H1 (cell line): ENCODE results near the gene LILRB1. TPM values are rescaled to one million over a fixed set of nuclear protein-coding genes. Genes with fewer than 3 reads are reported as not detected.

Experiments
- CTCF ChIA-PET: fragments of 300-600 bp; sonication (Branson Sonifier 250); formaldehyde crosslinking; loops from one replicate; lab custom pipeline; 2021; ENCODE audit not compliant: partially characterized antibody; lab: Charles Lee
- POLR2A ChIA-PET: fragments of 300-600 bp; sonication (Branson Sonifier 250); formaldehyde crosslinking; loops from one replicate; lab custom pipeline; 2021; ENCODE audit warnings: inconsistent platforms; ENCODE audit not compliant: partially characterized antibody; lab: Charles Lee
- DNase-seq, 2 experiments: peaks; one replicate each; pipeline versions ENCODE4 v3.0.0 to v3.0.0-alpha.2; 2010 to 2022; ENCODE audit warnings: low spot score in 2 of 2, low read depth in 1 of 2, mixed read lengths in 1 of 2
- FAIRE-seq: peaks from 2 replicates; lab custom pipeline; 2011; peaks lifted over from hg19 to GRCh38; lab: Jason Lieb, UNC
- H2AFZ ChIP-seq: 2 replicates; pipeline ENCODE4 v1.8.1; 2012; ENCODE audit warnings: low read length, inconsistent platforms
- H2AK5ac ChIP-seq: 2 replicates; pipeline ENCODE4 v1.6.1; 2013; ENCODE audit warnings: low read depth, low read length
- H2BK120ac ChIP-seq: replicated peaks from 2 replicates; pipeline ENCODE3; 2013; ENCODE audit warnings: low read depth, low read length, inconsistent platforms
- H2BK12ac ChIP-seq: 2 replicates; pipeline ENCODE4 v1.6.1; 2013; ENCODE audit warnings: low read depth, low read length
- H2BK15ac ChIP-seq: 2 replicates; pipeline ENCODE4 v1.6.1; 2013; ENCODE audit warnings: low read length
- H2BK20ac ChIP-seq: 2 replicates; pipeline ENCODE4 v1.6.1; 2013; ENCODE audit warnings: low read length
- H2BK5ac ChIP-seq: 2 replicates; pipeline ENCODE4 v1.6.1; 2013; ENCODE audit warnings: low read depth, low read length
- H3K14ac ChIP-seq: 2 replicates; pipeline ENCODE4 v1.6.1; 2013; ENCODE audit warnings: inconsistent platforms; ENCODE audit not compliant: insufficient read length
- H3K18ac ChIP-seq: 2 replicates; pipeline ENCODE4 v1.6.1; 2013; ENCODE audit warnings: low read length; ENCODE audit errors: extremely low read depth
- H3K23ac ChIP-seq: 2 replicates; pipeline ENCODE4 v1.6.1; 2013; ENCODE audit warnings: inconsistent platforms; ENCODE audit not compliant: insufficient read length
- H3K23me2 ChIP-seq: 2 replicates; pipeline ENCODE4 v1.6.1; 2013; ENCODE audit warnings: low read depth, low read length
- H3K27ac ChIP-seq: 2 replicates; pipeline ENCODE4 v1.6.1; 2011; ENCODE audit warnings: low read depth, low read length, inconsistent platforms
- H3K27me3 ChIP-seq, 4 experiments: replicated peaks in 1 of 4; 1 replicate in 1 of 4; 2 replicates in 3 of 4; pipeline versions ENCODE4 v1.6.1 to v1.8.1; 2011 to 2013; ENCODE audit warnings: low read length in 3 of 4, mild to moderate bottlenecking in 3 of 4, inconsistent platforms in 2 of 4, mixed read lengths in 2 of 4, moderate library complexity in 1 of 4; ENCODE audit not compliant: control insufficient read depth in 3 of 4, insufficient read depth in 3 of 4; ENCODE audit errors: extremely low read depth in 1 of 4
- H3K36me3 ChIP-seq, 4 experiments: 2 replicates each; pipeline versions ENCODE4 v1.6.1 to v1.8.1; 2011 to 2013; ENCODE audit warnings: mild to moderate bottlenecking in 4 of 4, low read length in 3 of 4, moderate library complexity in 2 of 4, control low read depth in 1 of 4, inconsistent platforms in 1 of 4; ENCODE audit not compliant: insufficient read depth in 4 of 4, control insufficient read depth in 2 of 4
- H3K4ac ChIP-seq: replicated peaks from 2 replicates; pipeline ENCODE3; 2013; ENCODE audit warnings: low read length, low read depth, mixed read lengths, inconsistent platforms; ENCODE audit not compliant: insufficient read length
- H3K4me1 ChIP-seq, 4 experiments: replicated peaks in 1 of 4; 1 replicate in 1 of 4; 2 replicates in 3 of 4; pipeline versions ENCODE4 v1.6.1 to v1.8.1; 2011 to 2013; ENCODE audit warnings: low read length in 3 of 4, inconsistent platforms in 2 of 4, mixed read lengths in 1 of 4; ENCODE audit not compliant: insufficient read depth in 4 of 4, control insufficient read depth in 3 of 4
- H3K4me2 ChIP-seq, 2 experiments: 2 replicates each; pipeline versions ENCODE4 v1.6.1 to v1.8.1; 2011 to 2013; ENCODE audit warnings: low read depth in 2 of 2, low read length in 2 of 2, control low read depth in 1 of 2, inconsistent platforms in 1 of 2, mild to moderate bottlenecking in 1 of 2; ENCODE audit not compliant: insufficient read depth in 1 of 2
- H3K4me3 ChIP-seq, 4 experiments: fragments of 200-600, 300-600 bp in 1 of 4; sonication (generic), shearing (Covaris generic), sonication (Bioruptor Twin) in 1 of 4; 2 replicates each; pipeline versions ENCODE4 v1.5.1 to v1.8.1; 2011 to 2016; ENCODE audit warnings: low read length in 4 of 4, low read depth in 3 of 4, control low read depth in 2 of 4, inconsistent platforms in 2 of 4, mild to moderate bottlenecking in 2 of 4, mixed read lengths in 1 of 4, moderate library complexity in 1 of 4; ENCODE audit not compliant: insufficient read depth in 2 of 4; ENCODE audit errors: extremely low read depth in 1 of 4
- H3K56ac ChIP-seq: replicated peaks from 2 replicates; pipeline ENCODE3; 2013; ENCODE audit warnings: low read depth, mild to moderate bottlenecking, mixed read lengths, low read length, inconsistent platforms; ENCODE audit not compliant: insufficient read length
- H3K79me1 ChIP-seq: 2 replicates; pipeline ENCODE4 v1.6.1; 2013; ENCODE audit warnings: low read depth, low read length, control low read depth
- H3K79me2 ChIP-seq, 2 experiments: 2 replicates each; pipeline versions ENCODE4 v1.6.1 to v1.8.1; 2012 to 2013; ENCODE audit warnings: low read length in 2 of 2, mild to moderate bottlenecking in 2 of 2, inconsistent platforms in 1 of 2; ENCODE audit not compliant: insufficient read depth in 2 of 2, control insufficient read depth in 1 of 2
- H3K9ac ChIP-seq, 4 experiments: replicated peaks in 1 of 4; 1 replicate in 1 of 4; 2 replicates in 3 of 4; pipeline versions ENCODE4 v1.6.1 to v1.8.1; 2011 to 2013; ENCODE audit warnings: low read depth in 3 of 4, low read length in 3 of 4, control low read depth in 2 of 4, mild to moderate bottlenecking in 2 of 4, moderate library complexity in 2 of 4, inconsistent platforms in 1 of 4; ENCODE audit errors: extremely low read depth in 1 of 4
- H3K9me3 ChIP-seq, 2 experiments: 2 replicates each; pipeline versions ENCODE4 v1.6.1 to v1.8.1; 2012 to 2013; ENCODE audit warnings: mild to moderate bottlenecking in 2 of 2, moderate library complexity in 2 of 2, control low read depth in 1 of 2, inconsistent platforms in 1 of 2, low read depth in 1 of 2, low read length in 1 of 2, mixed read lengths in 1 of 2; ENCODE audit not compliant: insufficient read depth in 2 of 2
- H4K20me1 ChIP-seq, 2 experiments: replicated peaks in 1 of 2; 2 replicates each; pipeline versions ENCODE3 to v1.8.1; 2011 to 2013; ENCODE audit warnings: inconsistent platforms in 2 of 2, low read length in 2 of 2, mild to moderate bottlenecking in 1 of 2; ENCODE audit not compliant: insufficient read depth in 2 of 2, control insufficient read depth in 1 of 2
- H4K5ac ChIP-seq: 2 replicates; pipeline ENCODE4 v1.6.1; 2013; ENCODE audit warnings: low read length, low read depth, mixed read lengths, inconsistent platforms; ENCODE audit not compliant: insufficient read length
- H4K8ac ChIP-seq: 2 replicates; pipeline ENCODE4 v1.8.0; 2013; ENCODE audit warnings: mild to moderate bottlenecking, moderate library complexity, low read length, inconsistent platforms; ENCODE audit not compliant: insufficient read depth; ENCODE audit errors: extremely low read depth
- H4K91ac ChIP-seq: replicated peaks from 2 replicates; pipeline ENCODE3; 2013; ENCODE audit warnings: low read length, mixed read lengths, inconsistent platforms; ENCODE audit not compliant: insufficient read length
- CBX5 ChIP-seq: fragments of 300-800, 300-1000 bp; sonication (generic); IDR thresholded peaks from 2 replicates; pipeline ENCODE4 v1.7.1; 2016; ENCODE audit warnings: antibody characterized with exemption, low read length, low read depth
- CREB1 ChIP-seq: IDR thresholded peaks from 2 replicates; pipeline ENCODE4 v1.6.1; 2012; ENCODE audit warnings: inconsistent platforms
- EP300 ChIP-seq, 2 experiments: IDR thresholded peaks; 1 replicate in 1 of 2; 2 replicates in 1 of 2; pipeline ENCODE4 v1.6.1; 2011 to 2012; ENCODE audit warnings: low read depth in 2 of 2, low read length in 2 of 2, mild to moderate bottlenecking in 2 of 2, borderline replicate concordance in 1 of 2, inconsistent platforms in 1 of 2, moderate library complexity in 1 of 2
- FOSL1 ChIP-seq: IDR thresholded peaks from 2 replicates; pipeline ENCODE4 v1.6.1; 2011; ENCODE audit warnings: mild to moderate bottlenecking, low read depth, low read length, moderate library complexity; ENCODE audit not compliant: insufficient read depth
- KDM4A ChIP-seq: IDR thresholded peaks from one replicate; pipeline ENCODE4 v1.7.1; 2012; ENCODE audit warnings: low read depth, mild to moderate bottlenecking, moderate library complexity, low read length, inconsistent platforms; ENCODE audit not compliant: severe bottlenecking
- RFX5 ChIP-seq: IDR thresholded peaks from 2 replicates; pipeline ENCODE4 v1.6.1; 2011; ENCODE audit warnings: low read depth, low read length, improper control_type of control experiment, borderline replicate concordance
- SAP30 ChIP-seq: fragments of 300-600 bp; sonication (generic); IDR thresholded peaks from 2 replicates; pipeline ENCODE4 v1.7.1; 2012; ENCODE audit warnings: low read length, moderate library complexity, mild to moderate bottlenecking, inconsistent platforms; ENCODE audit not compliant: insufficient read depth, insufficient replicate concordance
- TCF12 ChIP-seq: IDR thresholded peaks from 2 replicates; pipeline ENCODE4 v1.6.1; 2011; ENCODE audit warnings: low read depth, mild to moderate bottlenecking, low read length
- WGBS, 2 experiments: shearing (Covaris generic) in 1 of 2; methylation state at CpG; one replicate each; pipeline versions ENCODE4 v1.1.6 to v1.1.7; 2013 to 2015; ENCODE audit warnings: low lambda C conversion rate in 2 of 2, mixed read lengths in 2 of 2, inconsistent platforms in 1 of 2, low coverage in 1 of 2, missing lambda C conversion rate in 1 of 2; ENCODE audit not compliant: insufficient replicate concordance in 2 of 2, insufficient coverage in 1 of 2, insufficient read length in 1 of 2; ENCODE audit errors: extremely low coverage in 1 of 2, missing lambda C conversion rate in 1 of 2; 5-methylcytosine and 5-hydroxymethylcytosine counted together
- polyA plus RNA-seq, 7 experiments: library from polyadenylated mRNA; depleted of rRNA in 3 of 7; stranded (reverse) in 5 of 7; unstranded in 2 of 7; fragments of >200 nt in 5 of 7; fragments of 200-250 nt in 2 of 7; gene quantifications; 1 replicate in 5 of 7; 2 replicates in 1 of 7; 4 replicates in 1 of 7; pipeline versions ENCODE4 v1.2.1 to v1.2.3, GENCODE V29; 2011 to 2013; ENCODE audit warnings: missing spikeins in 2 of 7, mixed read lengths in 2 of 7
- total RNA-seq: library from RNA; stranded (reverse); fragmentation: NEBNext Ultra II Directional; extraction: Animal tissue kit (Norgen Biotek cat#: 25700); gene quantifications from 2 replicates; pipeline ENCODE4 v1.2.1, GENCODE V29; 2021
- TF ChIP-seq, protein P1 (sequence below), 3 experiments: IDR thresholded peaks; 1 replicate in 2 of 3; 2 replicates in 1 of 3; pipeline versions ENCODE4 v1.5.1 to v1.6.1; 2011; ENCODE audit warnings: low read length in 3 of 3, mild to moderate bottlenecking in 3 of 3, inconsistent platforms in 2 of 3, low read depth in 1 of 3, moderate library complexity in 1 of 3; ENCODE audit not compliant: insufficient read depth in 1 of 3; ENCODE audit errors: control extremely low read depth in 1 of 3
- TF ChIP-seq, protein P2 (sequence below): IDR thresholded peaks from 2 replicates; pipeline ENCODE4 v1.6.1; 2011; ENCODE audit warnings: low read length, improper control_type of control experiment

LILRB1 gene
- total and polyA plus RNA-seq, 2 of the 8 experiments (the other 6 are each of a cell fraction or from before 2014, with no cell fraction given) = not detected

DNA sequence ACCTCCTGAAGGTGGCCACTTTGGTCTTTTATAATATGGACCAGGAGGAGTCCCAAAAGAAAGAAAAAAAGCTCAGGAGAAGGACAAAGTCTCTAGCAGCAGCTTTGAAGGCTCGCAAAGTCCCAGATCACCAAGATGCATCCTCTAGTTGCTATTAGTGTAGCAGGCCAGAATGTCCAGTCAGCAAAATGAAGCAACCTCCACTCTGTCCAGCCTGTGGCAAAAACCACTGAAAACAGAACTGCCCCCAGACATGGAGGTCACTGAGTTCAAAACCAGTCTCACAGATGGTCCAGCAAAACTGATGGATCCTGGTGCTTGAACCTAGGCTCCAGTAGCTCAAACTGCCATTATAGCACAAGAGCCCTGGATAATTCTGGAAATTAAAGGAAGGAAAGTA lies 42.9 kb downstream of the LILRB1 start:
- H4K8ac ChIP-seq = no peak overlapping the region
- no peaks in the 10 kb centered on the region for H3K23me2 ChIP-seq
- H3K4me3 ChIP-seq = no peak overlapping the region
- no peak overlapping the region for H3K23ac ChIP-seq
- H4K5ac ChIP-seq = no peak overlapping the region
- H2AFZ ChIP-seq = no peak overlapping the region
- H3K4me2 ChIP-seq = no peak overlapping the region
- H3K36me3 ChIP-seq = no peaks in the 10 kb centered on the region
- no peak overlapping the region for H2BK12ac ChIP-seq
- H2BK20ac ChIP-seq = no peak overlapping the region
- H2BK5ac ChIP-seq = no peak overlapping the region
- no peak overlapping the region for H3K18ac ChIP-seq
- no peaks in the 10 kb centered on the region for H3K79me1 ChIP-seq
- H3K79me2 ChIP-seq = no peaks in the 10 kb centered on the region
- ChIA-PET POLR2A (interaction anchor here (0.6 kb wide), 1 partner anchor 301 kb away, joined by 3 read pairs; no protein-coding TSS in a partner anchor), CTCF (interaction anchor here (0.6 to 4.2 kb wide), 11 partner anchors 9 to 373 kb away, joined by 3 to 21 read pairs (median 4); no protein-coding TSS in a partner anchor)
- DNase-seq = no peak
- H2BK120ac ChIP-seq = no peak overlapping the region
- no peaks in the 10 kb centered on the region for H4K20me1 ChIP-seq
- no peak overlapping the region for H3K56ac ChIP-seq
- H3K9ac ChIP-seq = no peak overlapping the region
- no peak overlapping the region for H3K4ac ChIP-seq
- peaks cover 44 to 46% of the 10 kb centered on the region in 2 experiments for H3K9me3 ChIP-seq
- H2AK5ac ChIP-seq = no peak overlapping the region
- no peak overlapping the region for H2BK15ac ChIP-seq
- H3K27me3 ChIP-seq = no peaks in the 10 kb centered on the region
- 81% methylated on average over 1 of the region's 1 CpG; no CpG with 5 or more reads in 1 of the 2 experiments for WGBS, 2 experiments
- no peak overlapping the region for H3K14ac ChIP-seq
- no peak overlapping the region for H4K91ac ChIP-seq
- no peaks in the 10 kb centered on the region for H3K4me1 ChIP-seq
- FAIRE-seq = no peak
- no peak overlapping the region for H3K27ac ChIP-seq
- TF ChIP-seq KDM4A (no peak), SAP30 (no peak), RFX5 (no peak), CBX5 (no peak), EP300 (IDR thresholded peaks at IDR 0.05; ENCODE audit: borderline replicate concordance in 1 of 2, low read depth in 2 of 2, low read length in 2 of 2) (no peak), CREB1 (no peak), FOSL1 (no peak), TCF12 (no peak)
- TF ChIP-seq, protein P1, sequence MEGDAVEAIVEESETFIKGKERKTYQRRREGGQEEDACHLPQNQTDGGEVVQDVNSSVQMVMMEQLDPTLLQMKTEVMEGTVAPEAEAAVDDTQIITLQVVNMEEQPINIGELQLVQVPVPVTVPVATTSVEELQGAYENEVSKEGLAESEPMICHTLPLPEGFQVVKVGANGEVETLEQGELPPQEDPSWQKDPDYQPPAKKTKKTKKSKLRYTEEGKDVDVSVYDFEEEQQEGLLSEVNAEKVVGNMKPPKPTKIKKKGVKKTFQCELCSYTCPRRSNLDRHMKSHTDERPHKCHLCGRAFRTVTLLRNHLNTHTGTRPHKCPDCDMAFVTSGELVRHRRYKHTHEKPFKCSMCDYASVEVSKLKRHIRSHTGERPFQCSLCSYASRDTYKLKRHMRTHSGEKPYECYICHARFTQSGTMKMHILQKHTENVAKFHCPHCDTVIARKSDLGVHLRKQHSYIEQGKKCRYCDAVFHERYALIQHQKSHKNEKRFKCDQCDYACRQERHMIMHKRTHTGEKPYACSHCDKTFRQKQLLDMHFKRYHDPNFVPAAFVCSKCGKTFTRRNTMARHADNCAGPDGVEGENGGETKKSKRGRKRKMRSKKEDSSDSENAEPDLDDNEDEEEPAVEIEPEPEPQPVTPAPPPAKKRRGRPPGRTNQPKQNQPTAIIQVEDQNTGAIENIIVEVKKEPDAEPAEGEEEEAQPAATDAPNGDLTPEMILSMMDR (IDR thresholded peaks at IDR 0.05; ENCODE audit: control extremely low read depth in 1 of 3, insufficient read depth in 1 of 3, low read depth in 1 of 3, low read length in 3 of 3) = no peak
- TF ChIP-seq, protein P2, sequence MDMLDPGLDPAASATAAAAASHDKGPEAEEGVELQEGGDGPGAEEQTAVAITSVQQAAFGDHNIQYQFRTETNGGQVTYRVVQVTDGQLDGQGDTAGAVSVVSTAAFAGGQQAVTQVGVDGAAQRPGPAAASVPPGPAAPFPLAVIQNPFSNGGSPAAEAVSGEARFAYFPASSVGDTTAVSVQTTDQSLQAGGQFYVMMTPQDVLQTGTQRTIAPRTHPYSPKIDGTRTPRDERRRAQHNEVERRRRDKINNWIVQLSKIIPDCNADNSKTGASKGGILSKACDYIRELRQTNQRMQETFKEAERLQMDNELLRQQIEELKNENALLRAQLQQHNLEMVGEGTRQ = no peak
